Epithelial cell of proximal tubule (primary cell): ENCODE data around the gene PTTG1. TPM values are rescaled to one million over a fixed set of nuclear protein-coding genes. Genes with fewer than 3 reads are reported as not detected.

Experiments
- DNase-seq: peaks from one replicate; pipeline ENCODE4 v3.0.0-alpha.2; 2011; ENCODE audit warnings: low read depth
- H3K4me3 ChIP-seq: 2 replicates; pipeline ENCODE4 v1.5.1; 2011; ENCODE audit warnings: low read depth, mild to moderate bottlenecking, low read length
- total RNA-seq: library from RNA; depleted of rRNA; stranded (reverse); fragments of >200 nt; gene quantifications from 2 replicates; pipeline ENCODE4 v1.2.3, GENCODE V29; 2015
- TF ChIP-seq, protein P1 (sequence below): conservative IDR thresholded peaks from 2 replicates; pipeline ENCODE4 v1.5.1; 2012; ENCODE audit warnings: low read depth, mild to moderate bottlenecking, low read length

The PTTG1 gene
- total RNA-seq, 1 donor from 2014 or later: 963 TPM

GRCh38 chr5:160380041-160380440 lies 41.6 kb upstream of the PTTG1 start:
- TF ChIP-seq, protein P1, sequence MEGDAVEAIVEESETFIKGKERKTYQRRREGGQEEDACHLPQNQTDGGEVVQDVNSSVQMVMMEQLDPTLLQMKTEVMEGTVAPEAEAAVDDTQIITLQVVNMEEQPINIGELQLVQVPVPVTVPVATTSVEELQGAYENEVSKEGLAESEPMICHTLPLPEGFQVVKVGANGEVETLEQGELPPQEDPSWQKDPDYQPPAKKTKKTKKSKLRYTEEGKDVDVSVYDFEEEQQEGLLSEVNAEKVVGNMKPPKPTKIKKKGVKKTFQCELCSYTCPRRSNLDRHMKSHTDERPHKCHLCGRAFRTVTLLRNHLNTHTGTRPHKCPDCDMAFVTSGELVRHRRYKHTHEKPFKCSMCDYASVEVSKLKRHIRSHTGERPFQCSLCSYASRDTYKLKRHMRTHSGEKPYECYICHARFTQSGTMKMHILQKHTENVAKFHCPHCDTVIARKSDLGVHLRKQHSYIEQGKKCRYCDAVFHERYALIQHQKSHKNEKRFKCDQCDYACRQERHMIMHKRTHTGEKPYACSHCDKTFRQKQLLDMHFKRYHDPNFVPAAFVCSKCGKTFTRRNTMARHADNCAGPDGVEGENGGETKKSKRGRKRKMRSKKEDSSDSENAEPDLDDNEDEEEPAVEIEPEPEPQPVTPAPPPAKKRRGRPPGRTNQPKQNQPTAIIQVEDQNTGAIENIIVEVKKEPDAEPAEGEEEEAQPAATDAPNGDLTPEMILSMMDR: no peak
- DNase-seq: no peak
- no peak overlapping the region for H3K4me3 ChIP-seq

- no peak overlapping the region for H3K4me3 ChIP-seq
- TF ChIP-seq, protein P1: no peak
- DNase-seq: no peak
These were observed 39.3 kb upstream of the PTTG1 start for GRCh38 chr5:160382346-160382745.

DNA sequence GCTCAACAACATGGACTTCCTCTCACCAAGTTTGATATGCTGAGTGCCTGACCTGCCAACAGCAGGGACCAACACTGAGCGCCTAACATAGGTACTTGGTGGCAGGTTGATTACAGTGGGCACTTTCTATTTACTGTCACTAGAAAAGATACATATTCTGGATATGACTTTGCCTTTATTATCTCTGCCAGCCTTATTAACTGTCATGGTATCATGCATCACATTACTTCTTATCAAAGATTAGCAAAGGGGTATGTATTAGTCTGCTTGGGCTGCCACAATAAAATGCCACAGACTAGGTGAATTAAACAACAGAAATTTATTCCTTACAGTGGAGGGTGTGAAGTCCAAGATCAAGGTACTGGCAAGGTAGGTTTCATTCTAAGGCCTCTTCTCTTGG lies 37.0 kb upstream of the PTTG1 start:
- no peak for DNase-seq
- TF ChIP-seq, protein P1: no peak
- H3K4me3 ChIP-seq: no peak overlapping the region

DNA sequence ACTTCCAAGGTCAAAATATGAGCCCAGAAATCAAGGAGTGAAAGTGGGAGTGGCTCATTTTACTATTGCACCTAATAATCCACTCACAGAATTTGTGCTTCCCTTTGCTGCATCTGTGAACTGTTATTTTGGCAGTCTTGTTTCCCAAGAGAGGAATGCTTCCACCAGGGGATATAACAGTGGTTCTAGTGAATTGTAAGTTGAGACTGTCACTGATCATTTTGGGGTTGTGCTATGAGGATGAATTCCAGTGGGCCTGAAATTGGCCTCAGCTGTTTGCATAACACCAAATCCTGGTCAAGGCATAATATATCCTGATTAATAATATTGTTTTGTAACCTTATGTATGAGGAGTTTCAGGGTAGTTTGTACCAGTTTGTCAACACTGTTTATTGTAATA lies 36.2 kb upstream of the PTTG1 start:
- H3K4me3 ChIP-seq: no peak overlapping the region
- TF ChIP-seq, protein P1: no peak
- no peak for DNase-seq

DNA sequence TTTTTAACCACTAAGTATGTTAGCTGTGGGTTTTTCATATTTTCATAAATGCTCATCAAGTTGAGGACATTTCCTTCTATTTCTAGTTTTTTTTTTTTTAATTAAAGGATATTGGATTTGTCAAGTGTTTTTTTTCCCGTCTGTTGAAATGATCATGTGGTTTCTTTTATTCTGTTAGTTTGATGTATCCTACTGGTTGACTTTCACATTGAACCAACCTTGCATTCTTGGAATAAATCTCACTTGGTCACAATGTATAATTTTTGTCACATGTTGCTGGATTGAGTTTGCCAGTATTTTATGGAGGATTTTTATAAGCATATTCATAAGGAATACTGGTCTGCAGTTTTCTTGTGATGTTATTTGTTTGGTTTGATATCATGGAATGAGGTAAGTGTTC lies 34.2 kb upstream of the PTTG1 start:
- H3K4me3 ChIP-seq: no peak overlapping the region
- TF ChIP-seq, protein P1: no peak
- DNase-seq: no peak

- TF ChIP-seq, protein P1: peak; percentile 51
- no peak for DNase-seq
- no peak overlapping the region for H3K4me3 ChIP-seq
These were observed 30.6 kb upstream of the PTTG1 start for GRCh38 chr5:160390787-160391696.

- TF ChIP-seq, protein P1: no peak
- no peak overlapping the region for H3K4me3 ChIP-seq
- DNase-seq: no peak
These were observed 26.5 kb upstream of the PTTG1 start for GRCh38 chr5:160395111-160395510.
